Measurements from ENCODE around the gene ENO4.

The ENO4 gene

GRCh38 chr10:116868198-116868676 lies 18.9 kb downstream of the ENO4 start:
- Histone ChIP-seq H3K9ac (ENCODE audit: insufficient read length) (no peak overlapping the region), H3K9me3 (ENCODE audit: low read depth, low read length) (no peaks in the 10 kb centered on the region), H3K4me3 (no peak overlapping the region), H3K27ac (no peak overlapping the region), H3K36me3 (ENCODE audit: insufficient read depth, low read length) (no peaks in the 10 kb centered on the region)
- TF ChIP-seq EZH2 (IDR thresholded peaks at IDR 0.05) = no peak
- no peak for TF ChIP-seq POLR2AphosphoS5 (IDR thresholded peaks at IDR 0.05; ENCODE audit: borderline replicate concordance, low read depth, low read length)
- TF ChIP-seq FOXP2 (optimal IDR thresholded peaks at IDR 0.05; ENCODE audit: control extremely low read depth, extremely low read length, insufficient read depth) = no peak
- DNase-seq (ENCODE audit: low read depth, low spot score) = no peak

- no peaks in the 10 kb centered on the region for H3K9me3 ChIP-seq (ENCODE audit: low read depth, low read length)
- H3K9ac ChIP-seq (ENCODE audit: insufficient read length) = no peak overlapping the region
- H3K36me3 ChIP-seq (ENCODE audit: insufficient read depth, low read length) = no peaks in the 10 kb centered on the region
- H3K27ac ChIP-seq = no peak overlapping the region
- TF ChIP-seq POLR2AphosphoS5 (IDR thresholded peaks at IDR 0.05; ENCODE audit: borderline replicate concordance, low read depth, low read length) (no peak), FOXP2 (optimal IDR thresholded peaks at IDR 0.05; ENCODE audit: control extremely low read depth, extremely low read length, insufficient read depth) (no peak), EZH2 (IDR thresholded peaks at IDR 0.05) (no peak)
- H3K4me3 ChIP-seq = no peak overlapping the region
- no peak for DNase-seq (ENCODE audit: low read depth, low spot score)
Observed at GRCh38 chr10:116868722-116869121, 19.4 kb downstream of the ENO4 start.

GRCh38 chr10:116870949-116871348 lies 21.6 kb downstream of the ENO4 start:
- TF ChIP-seq FOXP2 (optimal IDR thresholded peaks at IDR 0.05; ENCODE audit: control extremely low read depth, extremely low read length, insufficient read depth) (no peak), POLR2AphosphoS5 (IDR thresholded peaks at IDR 0.05; ENCODE audit: borderline replicate concordance, low read depth, low read length) (no peak), EZH2 (IDR thresholded peaks at IDR 0.05) (no peak)
- no peak for DNase-seq (ENCODE audit: low read depth, low spot score)
- Histone ChIP-seq H3K9me3 (ENCODE audit: low read depth, low read length) (no peaks in the 10 kb centered on the region), H3K27ac (no peak overlapping the region), H3K9ac (ENCODE audit: insufficient read length) (no peak overlapping the region), H3K4me3 (no peak overlapping the region), H3K36me3 (ENCODE audit: insufficient read depth, low read length) (no peaks in the 10 kb centered on the region)

- TF ChIP-seq EZH2 (IDR thresholded peaks at IDR 0.05) (no peak), FOXP2 (optimal IDR thresholded peaks at IDR 0.05; ENCODE audit: control extremely low read depth, extremely low read length, insufficient read depth) (no peak), POLR2AphosphoS5 (IDR thresholded peaks at IDR 0.05; ENCODE audit: borderline replicate concordance, low read depth, low read length) (no peak)
- Histone ChIP-seq H3K36me3 (ENCODE audit: insufficient read depth, low read length) (no peaks in the 10 kb centered on the region), H3K9ac (ENCODE audit: insufficient read length) (no peak overlapping the region), H3K27ac (no peak overlapping the region), H3K9me3 (ENCODE audit: low read depth, low read length) (no peaks in the 10 kb centered on the region), H3K4me3 (no peak overlapping the region)
- DNase-seq (ENCODE audit: low read depth, low spot score) = no peak
Observed at GRCh38 chr10:116873134-116873533, 23.8 kb downstream of the ENO4 start.

- Histone ChIP-seq H3K9me3 (ENCODE audit: low read depth, low read length) (no peaks in the 10 kb centered on the region), H3K4me3 (no peak overlapping the region), H3K9ac (ENCODE audit: insufficient read length) (no peak overlapping the region), H3K36me3 (ENCODE audit: insufficient read depth, low read length) (no peaks in the 10 kb centered on the region), H3K27ac (no peak overlapping the region)
- no peak for TF ChIP-seq FOXP2 (optimal IDR thresholded peaks at IDR 0.05; ENCODE audit: control extremely low read depth, extremely low read length, insufficient read depth)
- TF ChIP-seq POLR2AphosphoS5 (IDR thresholded peaks at IDR 0.05; ENCODE audit: borderline replicate concordance, low read depth, low read length) = no peak
- TF ChIP-seq EZH2 (IDR thresholded peaks at IDR 0.05) = no peak
- no peak for DNase-seq (ENCODE audit: low read depth, low spot score)
Observed at GRCh38 chr10:116875897-116876296, 26.6 kb downstream of the ENO4 start.

GRCh38 chr10:116877391-116877790 lies 28.1 kb downstream of the ENO4 start:
- no peak for TF ChIP-seq POLR2AphosphoS5 (IDR thresholded peaks at IDR 0.05; ENCODE audit: borderline replicate concordance, low read depth, low read length)
- TF ChIP-seq EZH2 (IDR thresholded peaks at IDR 0.05) = no peak
- TF ChIP-seq FOXP2 (optimal IDR thresholded peaks at IDR 0.05; ENCODE audit: control extremely low read depth, extremely low read length, insufficient read depth) = no peak
- DNase-seq (ENCODE audit: low read depth, low spot score) = no peak

GRCh38 chr10:116878123-116878522 lies 28.8 kb downstream of the ENO4 start:
- no peak for TF ChIP-seq FOXP2 (optimal IDR thresholded peaks at IDR 0.05; ENCODE audit: control extremely low read depth, extremely low read length, insufficient read depth)
- TF ChIP-seq EZH2 (IDR thresholded peaks at IDR 0.05) = no peak
- no peak for TF ChIP-seq POLR2AphosphoS5 (IDR thresholded peaks at IDR 0.05; ENCODE audit: borderline replicate concordance, low read depth, low read length)
- DNase-seq (ENCODE audit: low read depth, low spot score) = no peak
- H3K4me3 ChIP-seq = no peak overlapping the region

More at GRCh38 chr10:116877391-116877790, 28.1 kb downstream of the ENO4 start:
- H3K27ac ChIP-seq = no peak overlapping the region
- H3K9me3 ChIP-seq (ENCODE audit: low read depth, low read length) = no peaks in the 10 kb centered on the region
- no peak overlapping the region for H3K4me3 ChIP-seq
- no peaks in the 10 kb centered on the region for H3K36me3 ChIP-seq (ENCODE audit: insufficient read depth, low read length)
- no peak overlapping the region for H3K9ac ChIP-seq (ENCODE audit: insufficient read length)

GRCh38 chr10:116879817-116880216 lies 30.5 kb downstream of the ENO4 start:
- Histone ChIP-seq H3K36me3 (ENCODE audit: insufficient read depth, low read length) (no peaks in the 10 kb centered on the region), H3K9ac (ENCODE audit: insufficient read length) (no peak overlapping the region), H3K27ac (no peak overlapping the region), H3K4me3 (no peak overlapping the region), H3K9me3 (ENCODE audit: low read depth, low read length) (no peaks in the 10 kb centered on the region)
- DNase-seq (ENCODE audit: low read depth, low spot score) = no peak
- TF ChIP-seq EZH2 (IDR thresholded peaks at IDR 0.05) (no peak), POLR2AphosphoS5 (IDR thresholded peaks at IDR 0.05; ENCODE audit: borderline replicate concordance, low read depth, low read length) (no peak), FOXP2 (optimal IDR thresholded peaks at IDR 0.05; ENCODE audit: control extremely low read depth, extremely low read length, insufficient read depth) (no peak)

More at GRCh38 chr10:116878123-116878522, 28.8 kb downstream of the ENO4 start:
- H3K9ac ChIP-seq (ENCODE audit: insufficient read length) = no peak overlapping the region
- H3K36me3 ChIP-seq (ENCODE audit: insufficient read depth, low read length) = no peaks in the 10 kb centered on the region
- H3K9me3 ChIP-seq (ENCODE audit: low read depth, low read length) = no peaks in the 10 kb centered on the region
- H3K27ac ChIP-seq = no peak overlapping the region

Data from SK-N-MC (cell line).